GM18868 (cell line): ENCODE data around the gene BTBD18.
A peak's percentile ranks its signal among the peaks of the same experiment; 100 is the strongest.

Experiments used
- ATAC-seq: cut with Tn5 transposase; IDR thresholded peaks from one replicate; pipeline ENCODE4 v1.9.1; 2021; ENCODE audit warnings: mild to moderate bottlenecking, moderate library complexity; ENCODE audit not compliant: unreplicated experiment

Gene BTBD18

GRCh38 chr11:57751676-57752253 is at the start of gene BTBD18:
TSS of gene BTBD18 (minus strand) at chr11:57751819. CDS start at chr11:57751188, 631 bp downstream.
- no peak for ATAC-seq

- ATAC-seq = no peak
Observed at GRCh38 chr11:57801183-57801485, 49.5 kb upstream of the BTBD18 start.

- peak; percentile 83 for ATAC-seq
Observed at GRCh38 chr11:57800444-57801182, 49.0 kb upstream of the BTBD18 start.

- no peak for ATAC-seq
Observed at GRCh38 chr11:57798905-57799559, 47.4 kb upstream of the BTBD18 start.

GRCh38 chr11:57793351-57794115 is 41.9 kb upstream of the BTBD18 start:
- ATAC-seq = no peak

- peak; percentile 26 for ATAC-seq
Observed at GRCh38 chr11:57792870-57793269, 41.3 kb upstream of the BTBD18 start.

- peak; percentile 85 for ATAC-seq
Observed at GRCh38 chr11:57792060-57792541, 40.5 kb upstream of the BTBD18 start.

GRCh38 chr11:57791321-57792059 is 39.9 kb upstream of the BTBD18 start:
- no peak for ATAC-seq

- no peak for ATAC-seq
Observed at GRCh38 chr11:57788703-57789088, 37.1 kb upstream of the BTBD18 start.

GRCh38 chr11:57787920-57788702 is 36.5 kb upstream of the BTBD18 start:
- ATAC-seq = peak; percentile 57

- no peak for ATAC-seq
Observed at GRCh38 chr11:57787006-57787604, 35.5 kb upstream of the BTBD18 start.

- ATAC-seq = no peak
Observed at GRCh38 chr11:57786436-57786835, 34.8 kb upstream of the BTBD18 start.

- peak; percentile 67 for ATAC-seq
Observed at GRCh38 chr11:57785072-57785471, 33.5 kb upstream of the BTBD18 start.

GRCh38 chr11:57781529-57781943 is 29.9 kb upstream of the BTBD18 start:
- no peak for ATAC-seq

- ATAC-seq = no peak
Observed at GRCh38 chr11:57779276-57779675, 27.7 kb upstream of the BTBD18 start.

- ATAC-seq = peak; percentile 55
Observed at GRCh38 chr11:57778318-57779037, 26.9 kb upstream of the BTBD18 start.

- no peak for ATAC-seq
Observed at GRCh38 chr11:57777969-57778317, 26.3 kb upstream of the BTBD18 start.

- ATAC-seq = no peak
Observed at GRCh38 chr11:57776577-57777210, 25.1 kb upstream of the BTBD18 start.
